GM23338 (cell line): ENCODE measurements around the gene POLK. TPM values are rescaled to one million over a fixed set of nuclear protein-coding genes. Genes with fewer than 3 reads are reported as not detected.

Experiments
- ATAC-seq: fragments of 200-7000 bp; cut with Tn5 transposase; 3 replicates; pipeline ENCODE4 v1.9.1; 2020
- DNase-seq: peaks from one replicate; pipeline ENCODE4 v3.0.0-alpha.2; 2015; ENCODE audit warnings: low spot score
- H2AFZ ChIP-seq: fragments of 200-600 bp; sonication (generic); 2 replicates; pipeline ENCODE4 v1.8.0; 2016; ENCODE audit warnings: antibody characterized with exemption, mild to moderate bottlenecking, moderate library complexity
- H3F3A ChIP-seq: fragments of 200-600 bp; sonication (generic); replicated peaks from 2 replicates; pipeline ENCODE4 v1.8.0; 2017; ENCODE audit warnings: antibody characterized with exemption, mixed run types, low read depth
- H3K27ac ChIP-seq: fragments of 200-600 bp; sonication (generic); 2 replicates; pipeline ENCODE4 v1.6.1; 2016; ENCODE audit warnings: low read depth
- H3K27me3 ChIP-seq: fragments of 200-600 bp; sonication (generic); 2 replicates; pipeline ENCODE4 v1.8.0; 2016; ENCODE audit warnings: mild to moderate bottlenecking, mixed run types, moderate library complexity; ENCODE audit not compliant: insufficient read depth
- H3K36me3 ChIP-seq: fragments of 200-600 bp; sonication (generic); 2 replicates; pipeline ENCODE4 v1.8.0; 2016; ENCODE audit warnings: mild to moderate bottlenecking; ENCODE audit not compliant: insufficient read depth
- H3K4me1 ChIP-seq: fragments of 200-600 bp; sonication (generic); 2 replicates; pipeline ENCODE4 v1.8.0; 2016; ENCODE audit warnings: mild to moderate bottlenecking, moderate library complexity; ENCODE audit not compliant: insufficient read depth
- H3K4me2 ChIP-seq: fragments of 200-600 bp; sonication (generic); 2 replicates; pipeline ENCODE4 v1.7.1; 2017; ENCODE audit warnings: mixed run types
- H3K4me3 ChIP-seq: fragments of 200-600 bp; sonication (generic); 2 replicates; pipeline ENCODE4 v1.6.1; 2016; ENCODE audit warnings: mixed run types
- H3K79me2 ChIP-seq: fragments of 200-600 bp; sonication (generic); replicated peaks from 2 replicates; pipeline ENCODE4 v1.8.0; 2017; ENCODE audit warnings: mild to moderate bottlenecking; ENCODE audit not compliant: insufficient read depth
- H3K9me2 ChIP-seq: fragments of 200-600 bp; sonication (generic); 2 replicates; pipeline ENCODE4 v1.8.0; 2017; ENCODE audit not compliant: insufficient read depth
- H4K20me1 ChIP-seq: fragments of 200-600 bp; sonication (generic); replicated peaks from 2 replicates; pipeline ENCODE4 v1.8.0; 2017; ENCODE audit warnings: mild to moderate bottlenecking; ENCODE audit not compliant: insufficient read depth
- H3K27ac Mint-ChIP-seq: 2 replicates; pipeline ENCODE4 v1.8.0; 2020; ENCODE audit warnings: inconsistent platforms, mild to moderate bottlenecking, moderate library complexity, mixed read lengths
- H3K27me3 Mint-ChIP-seq: 3 replicates; pipeline ENCODE4 v1.8.0; 2022; ENCODE audit warnings: low read depth, mild to moderate bottlenecking, moderate library complexity, mixed read lengths, inconsistent platforms; ENCODE audit not compliant: insufficient read depth, poor library complexity
- H3K36me3 Mint-ChIP-seq: 3 replicates; pipeline ENCODE4 v1.8.0; 2021; ENCODE audit warnings: low read depth, mild to moderate bottlenecking, inconsistent platforms, moderate library complexity, mixed read lengths
- H3K4me1 Mint-ChIP-seq: 3 replicates; pipeline ENCODE4 v1.8.0; 2020; ENCODE audit warnings: mild to moderate bottlenecking, inconsistent platforms, mixed read lengths
- H3K4me3 Mint-ChIP-seq: 3 replicates; pipeline ENCODE4 v1.8.0; 2021; ENCODE audit warnings: moderate library complexity, mild to moderate bottlenecking, inconsistent platforms, mixed read lengths
- H3K9me3 Mint-ChIP-seq: 3 replicates; pipeline ENCODE4 v1.8.0; 2020; ENCODE audit warnings: moderate library complexity, mild to moderate bottlenecking, inconsistent platforms, mixed read lengths
- CREB1 ChIP-seq: fragments of 250-450 bp; sonication (Bioruptor Pico); IDR thresholded peaks from 2 replicates; pipeline ENCODE4 v1.5.0; 2020; ENCODE audit warnings: low read depth, mild to moderate bottlenecking, moderate library complexity
- EZH2 ChIP-seq: fragments of 200-600 bp; sonication (generic); IDR thresholded peaks from one replicate; pipeline ENCODE4 v1.8.0; 2017; ENCODE audit warnings: antibody characterized with exemption, mild to moderate bottlenecking, low read depth; ENCODE audit not compliant: unreplicated experiment
- EZH2phosphoT487 ChIP-seq: fragments of 200-600 bp; sonication (generic); IDR thresholded peaks from one replicate; pipeline ENCODE4 v1.8.1; 2018; ENCODE audit warnings: antibody characterized with exemption; ENCODE audit not compliant: unreplicated experiment
- JUNB ChIP-seq: IDR thresholded peaks from one replicate; pipeline ENCODE4 v1.6.1; 2016; ENCODE audit warnings: antibody characterized with exemption; ENCODE audit not compliant: unreplicated experiment
- NANOG ChIP-seq: IDR thresholded peaks from 2 replicates; pipeline ENCODE4 v1.6.1; 2016; ENCODE audit warnings: antibody characterized with exemption, borderline replicate concordance
- POLR2AphosphoS5 ChIP-seq: IDR thresholded peaks from 2 replicates; pipeline ENCODE4 v1.6.1; 2016; ENCODE audit warnings: antibody characterized with exemption, low read depth
- STAT1 ChIP-seq: IDR thresholded peaks from one replicate; pipeline ENCODE4 v1.6.1; 2016; ENCODE audit warnings: antibody characterized with exemption; ENCODE audit not compliant: unreplicated experiment
- ZNF114 ChIP-seq: fragments of 250-450 bp; sonication (Bioruptor Pico); IDR thresholded peaks from 2 replicates; pipeline ENCODE4 v1.5.0; 2020; ENCODE audit warnings: mild to moderate bottlenecking, moderate library complexity
- ZNF331 ChIP-seq: fragments of 250-450 bp; sonication (Bioruptor Pico); IDR thresholded peaks from 2 replicates; pipeline ENCODE4 v1.5.0; 2020; ENCODE audit warnings: low read depth, mild to moderate bottlenecking, moderate library complexity
- polyA plus RNA-seq: library from polyadenylated mRNA; unstranded; fragments of >200 nt; fragmentation: Nextera tagmentation; extraction: Ambion mirVana; gene quantifications from 2 replicates; pipeline ENCODE4 v1.2.1, GENCODE V29; 2016
- total RNA-seq: library from RNA; depleted of rRNA; stranded (reverse); fragments of >200 nt; shearing (Covaris generic); gene quantifications from 2 replicates; pipeline ENCODE4 v1.2.3, GENCODE V29; 2014
- TF ChIP-seq, protein P1 (sequence below): IDR thresholded peaks from one replicate; pipeline ENCODE4 v1.6.1; 2018; ENCODE audit warnings: antibody characterized with exemption; ENCODE audit not compliant: unreplicated experiment
- TF ChIP-seq, protein P2 (sequence below): IDR thresholded peaks from 2 replicates; pipeline ENCODE4 v1.6.1; 2016; ENCODE audit warnings: antibody characterized with exemption
- TF ChIP-seq, protein P3 (sequence below): fragments of 250-450 bp; sonication (Bioruptor Pico); IDR thresholded peaks from 2 replicates; pipeline ENCODE4 v1.5.0; 2020; ENCODE audit warnings: mild to moderate bottlenecking, moderate library complexity
- TF ChIP-seq, protein P4 (sequence below), 2 experiments: fragments of 200-600 bp in 1 of 2; sonication (generic) in 1 of 2; conservative IDR thresholded peaks; 2 replicates each; pipeline versions ENCODE4 v1.5.1 to v1.6.1; 2016 to 2017; ENCODE audit warnings: antibody characterized with exemption in 2 of 2, low read depth in 2 of 2, mild to moderate bottlenecking in 2 of 2, moderate library complexity in 1 of 2

Gene POLK
- total and polyA plus RNA-seq, 2 experiments from 2014 or later = 6.3 to 14.5 TPM

DNA sequence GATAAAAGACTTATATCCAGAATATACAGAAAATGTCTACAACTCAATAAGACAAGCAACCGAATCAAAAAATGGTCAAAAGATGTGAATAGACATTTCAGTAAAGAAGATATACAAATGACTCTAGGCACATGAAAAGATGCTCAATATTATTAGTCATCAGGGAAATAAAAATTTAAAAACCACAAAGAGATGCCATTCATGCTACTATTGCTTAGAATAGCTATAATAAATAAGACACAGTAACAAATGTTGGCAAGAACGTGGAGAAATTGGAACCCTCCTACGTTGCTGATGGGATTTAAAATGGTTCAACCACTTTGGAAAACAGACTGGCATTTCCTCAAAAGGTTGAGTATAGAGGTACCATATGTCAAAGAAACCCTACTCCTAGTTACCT lies 39.8 kb downstream of the POLK start:
- H3K4me1 ChIP-seq = no peaks in the 10 kb centered on the region
- H3K9me2 ChIP-seq = no peaks in the 10 kb centered on the region
- no peaks in the 10 kb centered on the region for H3K4me1 Mint-ChIP-seq
- H3K79me2 ChIP-seq = no peaks in the 10 kb centered on the region
- no peaks in the 10 kb centered on the region for H3K27me3 Mint-ChIP-seq
- no peaks in the 10 kb centered on the region for H3F3A ChIP-seq
- DNase-seq = no peak
- ATAC-seq = no peak
- no peak overlapping the region for H3K4me3 Mint-ChIP-seq
- no peak overlapping the region for H2AFZ ChIP-seq
- H3K36me3 Mint-ChIP-seq = no peaks in the 10 kb centered on the region
- H3K4me2 ChIP-seq = no peak overlapping the region
- no peak overlapping the region for H3K4me3 ChIP-seq
- no peak overlapping the region for H3K27ac ChIP-seq
- no peaks in the 10 kb centered on the region for H3K27me3 ChIP-seq
- H3K9me3 Mint-ChIP-seq = no peaks in the 10 kb centered on the region
- H4K20me1 ChIP-seq = no peaks in the 10 kb centered on the region
- no peaks in the 10 kb centered on the region for H3K36me3 ChIP-seq
- H3K27ac Mint-ChIP-seq = no peak overlapping the region
- TF ChIP-seq ZNF331 (CRISPR knock-in tag) (no peak), NANOG (no peak), ZNF114 (CRISPR knock-in tag) (no peak), STAT1 (no peak), CREB1 (CRISPR knock-in tag) (no peak), POLR2AphosphoS5 (no peak), JUNB (no peak), EZH2 (no peak), EZH2phosphoT487 (no peak)
- TF ChIP-seq, protein P1, sequence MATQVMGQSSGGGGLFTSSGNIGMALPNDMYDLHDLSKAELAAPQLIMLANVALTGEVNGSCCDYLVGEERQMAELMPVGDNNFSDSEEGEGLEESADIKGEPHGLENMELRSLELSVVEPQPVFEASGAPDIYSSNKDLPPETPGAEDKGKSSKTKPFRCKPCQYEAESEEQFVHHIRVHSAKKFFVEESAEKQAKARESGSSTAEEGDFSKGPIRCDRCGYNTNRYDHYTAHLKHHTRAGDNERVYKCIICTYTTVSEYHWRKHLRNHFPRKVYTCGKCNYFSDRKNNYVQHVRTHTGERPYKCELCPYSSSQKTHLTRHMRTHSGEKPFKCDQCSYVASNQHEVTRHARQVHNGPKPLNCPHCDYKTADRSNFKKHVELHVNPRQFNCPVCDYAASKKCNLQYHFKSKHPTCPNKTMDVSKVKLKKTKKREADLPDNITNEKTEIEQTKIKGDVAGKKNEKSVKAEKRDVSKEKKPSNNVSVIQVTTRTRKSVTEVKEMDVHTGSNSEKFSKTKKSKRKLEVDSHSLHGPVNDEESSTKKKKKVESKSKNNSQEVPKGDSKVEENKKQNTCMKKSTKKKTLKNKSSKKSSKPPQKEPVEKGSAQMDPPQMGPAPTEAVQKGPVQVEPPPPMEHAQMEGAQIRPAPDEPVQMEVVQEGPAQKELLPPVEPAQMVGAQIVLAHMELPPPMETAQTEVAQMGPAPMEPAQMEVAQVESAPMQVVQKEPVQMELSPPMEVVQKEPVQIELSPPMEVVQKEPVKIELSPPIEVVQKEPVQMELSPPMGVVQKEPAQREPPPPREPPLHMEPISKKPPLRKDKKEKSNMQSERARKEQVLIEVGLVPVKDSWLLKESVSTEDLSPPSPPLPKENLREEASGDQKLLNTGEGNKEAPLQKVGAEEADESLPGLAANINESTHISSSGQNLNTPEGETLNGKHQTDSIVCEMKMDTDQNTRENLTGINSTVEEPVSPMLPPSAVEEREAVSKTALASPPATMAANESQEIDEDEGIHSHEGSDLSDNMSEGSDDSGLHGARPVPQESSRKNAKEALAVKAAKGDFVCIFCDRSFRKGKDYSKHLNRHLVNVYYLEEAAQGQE = no peak
- TF ChIP-seq, protein P2, sequence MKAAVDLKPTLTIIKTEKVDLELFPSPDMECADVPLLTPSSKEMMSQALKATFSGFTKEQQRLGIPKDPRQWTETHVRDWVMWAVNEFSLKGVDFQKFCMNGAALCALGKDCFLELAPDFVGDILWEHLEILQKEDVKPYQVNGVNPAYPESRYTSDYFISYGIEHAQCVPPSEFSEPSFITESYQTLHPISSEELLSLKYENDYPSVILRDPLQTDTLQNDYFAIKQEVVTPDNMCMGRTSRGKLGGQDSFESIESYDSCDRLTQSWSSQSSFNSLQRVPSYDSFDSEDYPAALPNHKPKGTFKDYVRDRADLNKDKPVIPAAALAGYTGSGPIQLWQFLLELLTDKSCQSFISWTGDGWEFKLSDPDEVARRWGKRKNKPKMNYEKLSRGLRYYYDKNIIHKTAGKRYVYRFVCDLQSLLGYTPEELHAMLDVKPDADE = no peak
- TF ChIP-seq, protein P3, sequence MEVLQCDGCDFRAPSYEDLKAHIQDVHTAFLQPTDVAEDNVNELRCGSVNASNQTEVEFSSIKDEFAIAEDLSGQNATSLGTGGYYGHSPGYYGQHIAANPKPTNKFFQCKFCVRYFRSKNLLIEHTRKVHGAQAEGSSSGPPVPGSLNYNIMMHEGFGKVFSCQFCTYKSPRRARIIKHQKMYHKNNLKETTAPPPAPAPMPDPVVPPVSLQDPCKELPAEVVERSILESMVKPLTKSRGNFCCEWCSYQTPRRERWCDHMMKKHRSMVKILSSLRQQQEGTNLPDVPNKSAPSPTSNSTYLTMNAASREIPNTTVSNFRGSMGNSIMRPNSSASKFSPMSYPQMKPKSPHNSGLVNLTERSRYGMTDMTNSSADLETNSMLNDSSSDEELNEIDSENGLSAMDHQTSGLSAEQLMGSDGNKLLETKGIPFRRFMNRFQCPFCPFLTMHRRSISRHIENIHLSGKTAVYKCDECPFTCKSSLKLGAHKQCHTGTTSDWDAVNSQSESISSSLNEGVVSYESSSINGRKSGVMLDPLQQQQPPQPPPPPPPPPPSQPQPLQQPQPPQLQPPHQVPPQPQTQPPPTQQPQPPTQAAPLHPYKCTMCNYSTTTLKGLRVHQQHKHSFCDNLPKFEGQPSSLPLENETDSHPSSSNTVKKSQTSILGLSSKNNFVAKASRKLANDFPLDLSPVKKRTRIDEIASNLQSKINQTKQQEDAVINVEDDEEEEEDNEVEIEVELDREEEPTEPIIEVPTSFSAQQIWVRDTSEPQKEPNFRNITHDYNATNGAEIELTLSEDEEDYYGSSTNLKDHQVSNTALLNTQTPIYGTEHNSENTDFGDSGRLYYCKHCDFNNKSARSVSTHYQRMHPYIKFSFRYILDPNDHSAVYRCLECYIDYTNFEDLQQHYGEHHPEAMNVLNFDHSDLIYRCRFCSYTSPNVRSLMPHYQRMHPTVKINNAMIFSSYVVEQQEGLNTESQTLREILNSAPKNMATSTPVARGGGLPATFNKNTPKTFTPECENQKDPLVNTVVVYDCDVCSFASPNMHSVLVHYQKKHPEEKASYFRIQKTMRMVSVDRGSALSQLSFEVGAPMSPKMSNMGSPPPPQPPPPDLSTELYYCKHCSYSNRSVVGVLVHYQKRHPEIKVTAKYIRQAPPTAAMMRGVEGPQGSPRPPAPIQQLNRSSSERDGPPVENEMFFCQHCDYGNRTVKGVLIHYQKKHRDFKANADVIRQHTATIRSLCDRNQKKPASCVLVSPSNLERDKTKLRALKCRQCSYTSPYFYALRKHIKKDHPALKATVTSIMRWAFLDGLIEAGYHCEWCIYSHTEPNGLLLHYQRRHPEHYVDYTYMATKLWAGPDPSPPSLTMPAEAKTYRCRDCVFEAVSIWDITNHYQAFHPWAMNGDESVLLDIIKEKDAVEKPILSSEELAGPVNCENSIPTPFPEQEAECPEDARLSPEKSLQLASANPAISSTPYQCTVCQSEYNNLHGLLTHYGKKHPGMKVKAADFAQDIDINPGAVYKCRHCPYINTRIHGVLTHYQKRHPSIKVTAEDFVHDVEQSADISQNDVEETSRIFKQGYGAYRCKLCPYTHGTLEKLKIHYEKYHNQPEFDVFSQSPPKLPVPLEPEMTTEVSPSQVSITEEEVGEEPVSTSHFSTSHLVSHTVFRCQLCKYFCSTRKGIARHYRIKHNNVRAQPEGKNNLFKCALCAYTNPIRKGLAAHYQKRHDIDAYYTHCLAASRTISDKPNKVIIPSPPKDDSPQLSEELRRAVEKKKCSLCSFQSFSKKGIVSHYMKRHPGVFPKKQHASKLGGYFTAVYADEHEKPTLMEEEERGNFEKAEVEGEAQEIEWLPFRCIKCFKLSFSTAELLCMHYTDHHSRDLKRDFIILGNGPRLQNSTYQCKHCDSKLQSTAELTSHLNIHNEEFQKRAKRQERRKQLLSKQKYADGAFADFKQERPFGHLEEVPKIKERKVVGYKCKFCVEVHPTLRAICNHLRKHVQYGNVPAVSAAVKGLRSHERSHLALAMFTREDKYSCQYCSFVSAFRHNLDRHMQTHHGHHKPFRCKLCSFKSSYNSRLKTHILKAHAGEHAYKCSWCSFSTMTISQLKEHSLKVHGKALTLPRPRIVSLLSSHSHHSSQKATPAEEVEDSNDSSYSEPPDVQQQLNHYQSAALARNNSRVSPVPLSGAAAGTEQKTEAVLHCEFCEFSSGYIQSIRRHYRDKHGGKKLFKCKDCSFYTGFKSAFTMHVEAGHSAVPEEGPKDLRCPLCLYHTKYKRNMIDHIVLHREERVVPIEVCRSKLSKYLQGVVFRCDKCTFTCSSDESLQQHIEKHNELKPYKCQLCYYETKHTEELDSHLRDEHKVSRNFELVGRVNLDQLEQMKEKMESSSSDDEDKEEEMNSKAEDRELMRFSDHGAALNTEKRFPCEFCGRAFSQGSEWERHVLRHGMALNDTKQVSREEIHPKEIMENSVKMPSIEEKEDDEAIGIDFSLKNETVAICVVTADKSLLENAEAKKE = no peak
- TF ChIP-seq, protein P4, sequence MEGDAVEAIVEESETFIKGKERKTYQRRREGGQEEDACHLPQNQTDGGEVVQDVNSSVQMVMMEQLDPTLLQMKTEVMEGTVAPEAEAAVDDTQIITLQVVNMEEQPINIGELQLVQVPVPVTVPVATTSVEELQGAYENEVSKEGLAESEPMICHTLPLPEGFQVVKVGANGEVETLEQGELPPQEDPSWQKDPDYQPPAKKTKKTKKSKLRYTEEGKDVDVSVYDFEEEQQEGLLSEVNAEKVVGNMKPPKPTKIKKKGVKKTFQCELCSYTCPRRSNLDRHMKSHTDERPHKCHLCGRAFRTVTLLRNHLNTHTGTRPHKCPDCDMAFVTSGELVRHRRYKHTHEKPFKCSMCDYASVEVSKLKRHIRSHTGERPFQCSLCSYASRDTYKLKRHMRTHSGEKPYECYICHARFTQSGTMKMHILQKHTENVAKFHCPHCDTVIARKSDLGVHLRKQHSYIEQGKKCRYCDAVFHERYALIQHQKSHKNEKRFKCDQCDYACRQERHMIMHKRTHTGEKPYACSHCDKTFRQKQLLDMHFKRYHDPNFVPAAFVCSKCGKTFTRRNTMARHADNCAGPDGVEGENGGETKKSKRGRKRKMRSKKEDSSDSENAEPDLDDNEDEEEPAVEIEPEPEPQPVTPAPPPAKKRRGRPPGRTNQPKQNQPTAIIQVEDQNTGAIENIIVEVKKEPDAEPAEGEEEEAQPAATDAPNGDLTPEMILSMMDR (conservative IDR thresholded peaks at IDR 0.05; ENCODE audit: low read depth in 2 of 2) = no peak
